Bronchial epithelial cell (primary cell): ENCODE results near the gene OSTM1. TPM values are rescaled to one million over a fixed set of nuclear protein-coding genes. Genes with fewer than 3 reads are reported as not detected.
A peak's percentile ranks its signal among the peaks of the same experiment; 100 is the strongest.
"Not testable (repeated sequence)": the region's sequence is repeated elsewhere in the genome, so short reads cannot be mapped to it uniquely, and the experiment has no call there.

Experiments
- DNase-seq: peaks from one replicate; pipeline ENCODE4 v3.0.0-alpha.2; 2010; ENCODE audit warnings: low read depth
- FAIRE-seq: peaks from 2 replicates; lab custom pipeline; 2011; peaks lifted over from hg19 to GRCh38; lab: Jason Lieb, UNC
- H3K27me3 ChIP-seq: 2 replicates; pipeline ENCODE4 v1.5.1; 2011; ENCODE audit warnings: low read length; ENCODE audit not compliant: control insufficient read depth, insufficient read depth
- H3K36me3 ChIP-seq: 2 replicates; pipeline ENCODE4 v1.5.1; 2011; ENCODE audit warnings: low read length; ENCODE audit not compliant: control insufficient read depth, insufficient read depth
- H3K4me3 ChIP-seq: 2 replicates; pipeline ENCODE4 v1.5.1; 2011; ENCODE audit warnings: mild to moderate bottlenecking, low read depth, low read length, control low read depth
- total RNA-seq: library from RNA; depleted of rRNA; stranded (reverse); fragments of >200 nt; gene quantifications from 2 replicates; pipeline ENCODE4 v1.2.1, GENCODE V29; 2014
- TF ChIP-seq, protein P1 (sequence below): IDR thresholded peaks from 2 replicates; pipeline ENCODE4 v1.5.1; 2011; ENCODE audit warnings: mild to moderate bottlenecking, moderate library complexity, low read length, control low read depth, inconsistent platforms; ENCODE audit not compliant: insufficient read depth, severe bottlenecking

Gene OSTM1
- total RNA-seq, 1 donor from 2014 or later: 142 TPM

DNA sequence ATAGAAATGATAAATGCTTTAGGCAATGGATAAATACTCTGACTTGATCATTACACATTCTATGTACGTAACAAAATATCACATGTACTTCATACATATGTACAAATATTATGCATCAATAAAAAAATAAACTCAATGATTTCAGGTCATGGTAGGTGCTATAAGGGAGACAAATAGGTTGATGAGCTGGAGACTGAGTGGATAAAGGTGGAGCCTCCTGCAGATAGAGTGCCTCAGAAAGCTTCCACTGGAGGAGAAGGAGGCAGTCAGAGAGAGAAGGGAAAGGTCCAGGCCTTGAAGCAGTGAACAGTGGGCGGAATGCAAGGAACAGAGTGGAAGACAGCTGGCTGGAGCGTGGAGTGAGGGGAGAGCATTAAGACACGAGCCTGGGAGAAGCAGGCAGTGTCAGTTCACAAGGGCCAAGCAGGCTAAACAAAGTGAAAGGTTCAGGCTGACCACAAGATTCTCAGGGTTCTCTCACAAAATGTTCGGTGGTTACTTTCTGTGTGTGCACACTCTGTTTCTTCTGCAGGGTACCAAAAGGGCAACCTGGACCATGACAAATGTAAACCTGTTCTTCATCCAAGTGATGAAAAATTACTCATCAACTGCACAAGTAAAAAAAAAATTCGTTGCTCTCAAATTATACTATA is 60.6 kb downstream of the OSTM1 start:
- TF ChIP-seq, protein P1, sequence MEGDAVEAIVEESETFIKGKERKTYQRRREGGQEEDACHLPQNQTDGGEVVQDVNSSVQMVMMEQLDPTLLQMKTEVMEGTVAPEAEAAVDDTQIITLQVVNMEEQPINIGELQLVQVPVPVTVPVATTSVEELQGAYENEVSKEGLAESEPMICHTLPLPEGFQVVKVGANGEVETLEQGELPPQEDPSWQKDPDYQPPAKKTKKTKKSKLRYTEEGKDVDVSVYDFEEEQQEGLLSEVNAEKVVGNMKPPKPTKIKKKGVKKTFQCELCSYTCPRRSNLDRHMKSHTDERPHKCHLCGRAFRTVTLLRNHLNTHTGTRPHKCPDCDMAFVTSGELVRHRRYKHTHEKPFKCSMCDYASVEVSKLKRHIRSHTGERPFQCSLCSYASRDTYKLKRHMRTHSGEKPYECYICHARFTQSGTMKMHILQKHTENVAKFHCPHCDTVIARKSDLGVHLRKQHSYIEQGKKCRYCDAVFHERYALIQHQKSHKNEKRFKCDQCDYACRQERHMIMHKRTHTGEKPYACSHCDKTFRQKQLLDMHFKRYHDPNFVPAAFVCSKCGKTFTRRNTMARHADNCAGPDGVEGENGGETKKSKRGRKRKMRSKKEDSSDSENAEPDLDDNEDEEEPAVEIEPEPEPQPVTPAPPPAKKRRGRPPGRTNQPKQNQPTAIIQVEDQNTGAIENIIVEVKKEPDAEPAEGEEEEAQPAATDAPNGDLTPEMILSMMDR: no peak
- no peaks in the 10 kb centered on the region for H3K27me3 ChIP-seq
- no peaks in the 10 kb centered on the region for H3K36me3 ChIP-seq
- FAIRE-seq: peak; percentile 62
- DNase-seq: no peak
- H3K4me3 ChIP-seq: no peak overlapping the region

DNA sequence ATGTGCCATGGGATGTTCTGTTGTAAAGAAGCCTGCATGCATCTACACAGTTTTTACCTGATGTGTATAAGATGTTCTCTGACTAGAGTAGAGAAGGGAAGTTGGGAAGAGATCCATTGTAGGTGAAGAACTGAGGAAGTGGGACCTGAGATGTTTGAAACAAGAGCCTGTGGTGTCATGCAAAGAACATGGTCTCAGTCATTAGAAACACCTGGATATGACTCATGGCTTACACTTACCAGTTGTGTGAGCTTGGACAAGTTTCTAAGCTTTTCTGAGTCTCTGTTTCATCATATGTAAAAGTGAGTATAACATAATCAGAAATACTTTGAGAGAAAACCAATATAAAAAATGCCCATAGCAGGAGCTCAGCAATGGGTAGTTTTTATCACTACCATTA is 64.6 kb downstream of the OSTM1 start:
- no peaks in the 10 kb centered on the region for H3K27me3 ChIP-seq
- TF ChIP-seq, protein P1: no peak
- H3K4me3 ChIP-seq: no peak overlapping the region
- FAIRE-seq (no peak), DNase-seq (peak; percentile 93)
- no peaks in the 10 kb centered on the region for H3K36me3 ChIP-seq

DNA sequence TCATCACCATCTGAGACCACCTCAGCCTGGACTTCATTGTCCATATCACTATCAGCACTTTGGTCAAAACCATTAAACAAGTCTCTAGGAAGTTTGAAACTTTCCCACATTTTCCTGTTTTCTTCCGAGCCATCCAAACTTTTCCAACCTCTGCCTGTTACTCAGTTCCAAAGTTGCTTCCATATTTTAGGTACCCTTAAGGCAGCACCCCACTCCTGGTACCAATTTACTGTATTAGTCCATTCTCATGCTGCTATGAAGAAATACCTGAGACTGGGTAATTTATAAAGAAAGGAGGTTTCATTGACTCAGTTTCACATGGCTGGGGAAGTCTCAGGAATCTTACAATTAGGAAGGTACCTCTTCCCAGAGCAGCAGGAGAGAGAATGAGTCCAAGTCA is 65.3 kb downstream of the OSTM1 start:
- not testable (repeated sequence) for H3K4me3 ChIP-seq, FAIRE-seq, H3K36me3 ChIP-seq, DNase-seq, H3K27me3 ChIP-seq

DNA sequence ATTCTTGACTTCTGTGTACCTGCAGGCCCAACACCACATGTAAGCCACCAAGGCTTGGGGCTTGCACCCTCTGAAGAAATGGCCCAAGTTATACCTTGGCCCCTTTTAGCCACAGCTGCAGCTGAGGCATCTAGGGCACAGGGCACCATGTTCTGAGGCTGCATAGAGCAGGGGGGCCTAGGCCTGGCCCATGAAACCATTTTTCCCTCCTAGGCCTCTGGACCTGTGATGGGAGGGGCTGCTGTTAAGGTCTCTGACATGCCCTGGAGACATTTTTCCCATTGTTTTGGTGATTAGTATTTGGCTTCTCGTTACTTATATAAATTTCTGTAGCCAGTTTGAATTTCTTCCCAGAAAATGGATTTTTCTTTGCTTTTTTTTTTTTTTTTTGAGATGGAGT is 66.2 kb downstream of the OSTM1 start:
- H3K4me3 ChIP-seq: no peak overlapping the region
- TF ChIP-seq, protein P1: no peak
- no peaks in the 10 kb centered on the region for H3K27me3 ChIP-seq
- no peaks in the 10 kb centered on the region for H3K36me3 ChIP-seq
- no peak for DNase-seq
- no peak for FAIRE-seq

DNA sequence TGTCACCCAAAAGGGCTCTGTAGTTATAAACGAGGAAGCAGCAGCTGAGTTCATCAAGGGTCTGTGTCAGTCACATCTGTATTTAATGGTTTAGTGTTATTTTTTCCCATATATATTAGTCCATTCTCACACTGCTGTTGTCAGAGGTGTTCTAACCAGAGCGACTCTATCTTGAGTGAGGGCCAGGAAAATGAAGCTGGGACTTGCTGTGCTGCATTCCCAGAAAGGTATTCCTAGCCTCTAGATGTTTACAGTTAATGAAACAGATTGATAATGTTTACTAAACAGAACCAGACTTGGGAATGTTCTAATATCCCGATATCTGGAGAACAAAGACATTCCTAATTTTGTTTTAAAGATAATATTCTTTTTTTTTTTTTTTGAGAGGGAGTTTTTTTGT is 68.6 kb downstream of the OSTM1 start:
- H3K4me3 ChIP-seq: no peak overlapping the region
- TF ChIP-seq, protein P1: no peak
- no peak for FAIRE-seq
- H3K36me3 ChIP-seq: no peaks in the 10 kb centered on the region
- H3K27me3 ChIP-seq: no peaks in the 10 kb centered on the region
- no peak for DNase-seq

DNA sequence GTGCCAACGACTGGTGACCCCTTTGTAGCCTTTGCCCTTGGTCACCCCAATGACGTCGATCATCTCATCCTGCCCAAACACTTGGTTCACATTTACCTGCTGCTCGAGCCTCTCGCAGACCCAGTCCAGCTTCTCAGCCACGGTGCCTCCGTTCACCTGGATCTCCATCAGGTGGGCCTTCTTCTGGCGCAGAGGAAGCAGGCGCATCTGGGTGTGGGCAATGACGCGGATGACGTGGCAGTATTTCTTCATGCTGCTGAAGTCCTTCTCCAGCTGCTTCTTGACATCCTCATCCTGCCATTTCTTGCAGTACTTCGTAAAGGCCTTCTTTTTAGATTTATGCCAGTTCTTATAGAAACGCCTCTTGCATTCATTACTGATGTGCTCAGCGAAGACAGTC is 69.7 kb downstream of the OSTM1 start:
- DNase-seq: no peak
- Histone ChIP-seq H3K4me3 (no peak overlapping the region), H3K27me3 (no peaks in the 10 kb centered on the region), H3K36me3 (no peaks in the 10 kb centered on the region)
- no peak for FAIRE-seq
- TF ChIP-seq, protein P1: no peak
